Endothelial cell of umbilical vein (primary cell): ENCODE results near the gene TREML1. TPM values are rescaled to one million over a fixed set of nuclear protein-coding genes. Genes with fewer than 3 reads are reported as not detected.

ENCODE experiments used
- BruUV-seq: library from RNA; stranded (reverse); fragments of 400-500 nt; replicated peaks from 2 replicates; lab custom pipeline; 2021; lab: Mats Ljungman, UMichigan
- CTCF ChIA-PET: fragments of 300-600, 350-600 bp; sonication (Branson Sonifier 250); formaldehyde crosslinking; loops from one replicate; lab custom pipeline; 2021; ENCODE audit warnings: antibody characterized with exemption, inconsistent platforms; lab: Charles Lee
- POLR2A ChIA-PET: fragments of 300-600, 350-600 bp; sonication (Branson Sonifier 250); formaldehyde crosslinking; loops from one replicate; lab custom pipeline; 2021; ENCODE audit warnings: antibody characterized with exemption, inconsistent platforms; lab: Charles Lee
- DNase-seq: peaks from one replicate; pipeline ENCODE4 v3.0.0-alpha.2; 2011; ENCODE audit warnings: low read depth, low spot score
- FAIRE-seq: peaks from 2 replicates; lab custom pipeline; 2011; peaks lifted over from hg19 to GRCh38; lab: Jason Lieb, UNC
- H2AFZ ChIP-seq: 2 replicates; pipeline ENCODE4 v1.6.0; 2012; ENCODE audit warnings: low read depth, low read length, control low read depth, inconsistent platforms
- H3K27ac ChIP-seq: 2 replicates; pipeline ENCODE4 v1.5.1; 2011; ENCODE audit warnings: low read depth, mild to moderate bottlenecking, control low read depth, low read length, moderate library complexity; ENCODE audit not compliant: insufficient read depth
- H3K27me3 ChIP-seq, 2 experiments: 2 replicates each; pipeline versions ENCODE4 v1.6.0 to v1.6.1; 2011; ENCODE audit warnings: low read length in 2 of 2, mixed read lengths in 1 of 2; ENCODE audit not compliant: control insufficient read depth in 2 of 2, insufficient read depth in 2 of 2
- H3K36me3 ChIP-seq, 2 experiments: 2 replicates in 1 of 2; 3 replicates in 1 of 2; pipeline ENCODE4 v1.5.1; 2011; ENCODE audit warnings: low read length in 2 of 2, mild to moderate bottlenecking in 1 of 2, moderate library complexity in 1 of 2; ENCODE audit not compliant: control insufficient read depth in 2 of 2, insufficient read depth in 2 of 2; ENCODE audit errors: extremely low read depth in 1 of 2
- H3K4me1 ChIP-seq: 3 replicates; pipeline ENCODE4 v1.5.1; 2011; ENCODE audit warnings: mild to moderate bottlenecking, low read length; ENCODE audit not compliant: control insufficient read depth, insufficient read depth; ENCODE audit errors: extremely low read depth
- H3K4me2 ChIP-seq: 2 replicates; pipeline ENCODE4 v1.6.1; 2011; ENCODE audit warnings: low read length, control low read depth, mixed read lengths; ENCODE audit not compliant: insufficient read depth
- H3K4me3 ChIP-seq, 3 experiments: fragments of 200-600 bp in 1 of 3; sonication (generic), shearing (Covaris generic) in 1 of 3; replicated peaks in 1 of 3; 2 replicates each; pipeline ENCODE4 v1.5.1; 2011 to 2016; ENCODE audit warnings: control low read depth in 3 of 3, low read length in 3 of 3, mild to moderate bottlenecking in 2 of 3, inconsistent platforms in 1 of 3, low read depth in 1 of 3, moderate library complexity in 1 of 3; ENCODE audit not compliant: insufficient read depth in 1 of 3
- H3K79me2 ChIP-seq: 2 replicates; pipeline ENCODE4 v1.6.0; 2012; ENCODE audit warnings: low read length, inconsistent platforms; ENCODE audit not compliant: control insufficient read depth, insufficient read depth
- H3K9ac ChIP-seq: replicated peaks from 2 replicates; pipeline ENCODE3; 2011; ENCODE audit warnings: low read length, control low read depth; ENCODE audit not compliant: insufficient read depth; ENCODE audit errors: extremely low read depth
- H3K9me1 ChIP-seq: replicated peaks from 3 replicates; pipeline ENCODE4 v1.6.0; 2011; ENCODE audit warnings: mild to moderate bottlenecking, low read length; ENCODE audit not compliant: control insufficient read depth, insufficient read depth; ENCODE audit errors: extremely low read depth
- H3K9me3 ChIP-seq: replicated peaks from 2 replicates; pipeline ENCODE4 v1.5.1; 2012; ENCODE audit warnings: low read length, inconsistent platforms; ENCODE audit not compliant: control insufficient read depth, insufficient read depth
- H4K20me1 ChIP-seq: replicated peaks from 2 replicates; pipeline ENCODE3; 2011; ENCODE audit warnings: mild to moderate bottlenecking, low read length; ENCODE audit not compliant: control insufficient read depth, insufficient read depth; ENCODE audit errors: extremely low read depth
- CTCF ChIP-seq, 2 donors: IDR thresholded peaks; 1 replicate in 1 of 2; 2 replicates in 1 of 2; pipeline ENCODE4 v1.5.1; 2011; ENCODE audit warnings: low read length in 2 of 2, mild to moderate bottlenecking in 2 of 2, moderate library complexity in 2 of 2, control low read depth in 1 of 2, inconsistent platforms in 1 of 2, low read depth in 1 of 2; ENCODE audit not compliant: insufficient read depth in 1 of 2; ENCODE audit errors: extremely low read depth in 1 of 2
- EZH2 ChIP-seq: IDR thresholded peaks from 2 replicates; pipeline ENCODE4 v1.6.1; 2012; ENCODE audit warnings: borderline replicate concordance, low read depth, mild to moderate bottlenecking, moderate library complexity, low read length, inconsistent platforms; ENCODE audit not compliant: severe bottlenecking
- FOS ChIP-seq: IDR thresholded peaks from 2 replicates; pipeline ENCODE4 v1.6.1; 2011; ENCODE audit warnings: mild to moderate bottlenecking, low read length, moderate library complexity, borderline replicate concordance; ENCODE audit not compliant: insufficient read depth
- GATA2 ChIP-seq: IDR thresholded peaks from 2 replicates; pipeline ENCODE4 v1.7.0; 2011; ENCODE audit warnings: low read depth, mild to moderate bottlenecking, moderate library complexity, mixed read lengths, low read length; ENCODE audit not compliant: insufficient read length, insufficient read depth
- JUN ChIP-seq: IDR thresholded peaks from 2 replicates; pipeline ENCODE4 v1.6.1; 2011; ENCODE audit warnings: borderline replicate concordance, low read depth; ENCODE audit not compliant: insufficient read length, insufficient read depth
- MAX ChIP-seq: IDR thresholded peaks from 2 replicates; pipeline ENCODE4 v1.6.1; 2011; ENCODE audit not compliant: insufficient read depth, insufficient read length
- MYC ChIP-seq: IDR thresholded peaks from one replicate; pipeline ENCODE4 v1.6.1; 2011; ENCODE audit warnings: mild to moderate bottlenecking, low read depth, low read length
- POLR2A ChIP-seq: IDR thresholded peaks from 2 replicates; pipeline ENCODE4 v1.6.1; 2012; ENCODE audit warnings: low read depth, mild to moderate bottlenecking, control low read depth, low read length
- POLR2AphosphoS5 ChIP-seq: IDR thresholded peaks from 2 replicates; pipeline ENCODE4 v1.6.1; 2012; ENCODE audit warnings: low read depth, mild to moderate bottlenecking, control low read depth, low read length, moderate library complexity; ENCODE audit not compliant: insufficient read depth
- dilution Hi-C: fragments of 300-500 bp; cut with MboI; formaldehyde crosslinking; loops from one replicate; pipeline ENCODE4 v1.15.0; 2019; ENCODE audit warnings: low sequenced_read_pairs; ENCODE audit not compliant: extremely low pct_ligation_motif_present
- intact Hi-C: fragments of 100-400 bp; cut with micrococcal nuclease; formaldehyde crosslinking; loops from one replicate; pipeline ENCODE4 v1.10.0; 2022
- polyA plus RNA-seq, 4 experiments: library from polyadenylated mRNA; depleted of rRNA in 3 of 4; stranded (reverse) in 3 of 4; unstranded in 1 of 4; fragments of >200 nt; gene quantifications; 2 replicates each; pipeline versions ENCODE4 v1.2.1 to v1.2.3, GENCODE V29; 2011 to 2012; ENCODE audit warnings: missing spikeins in 1 of 4
- total RNA-seq: library from RNA; stranded (reverse); gene quantifications from 2 replicates; pipeline ENCODE4 v1.2.3, GENCODE V29; 2021

Gene TREML1
- total and polyA plus RNA-seq, 2 donors (not counting 3 experiments of a cell fraction or from before 2014, with no cell fraction given), result not detected

GRCh38 chr6:41177695-41178094, 23.5 kb upstream of the TREML1 start:
- no peaks in the 10 kb centered on the region for H3K36me3 ChIP-seq
- no peak overlapping the region for H2AFZ ChIP-seq
- peaks cover 6 to 12% of the 10 kb centered on the region in 2 experiments for H3K27me3 ChIP-seq
- H3K9me3 ChIP-seq, result no peaks in the 10 kb centered on the region
- POLR2A ChIA-PET, result no interaction called here
- no peaks in the 10 kb centered on the region for H3K9me1 ChIP-seq
- dilution Hi-C loops, result no loop called here
- H3K79me2 ChIP-seq, result no peaks in the 10 kb centered on the region
- DNase-seq, result no peak
- FAIRE-seq, result no peak
- BruUV-seq, result no TSS peak
- intact Hi-C loops, result no loop called here
- no peaks in the 10 kb centered on the region for H3K4me1 ChIP-seq
- no peak overlapping the region for H3K4me2 ChIP-seq
- no peak overlapping the region for H3K9ac ChIP-seq
- CTCF ChIA-PET, result interaction anchor here (1.6 kb wide), 1 partner anchor 14 kb away, joined by 5 read pairs; no protein-coding TSS in a partner anchor
- TF ChIP-seq EZH2 (no peak), GATA2 (no peak), POLR2A (no peak), MYC (no peak), JUN (no peak), FOS (no peak), CTCF (IDR thresholded peaks at IDR 0.05; ENCODE audit: extremely low read depth in 1 of 2, insufficient read depth in 1 of 2, low read depth in 1 of 2, low read length in 2 of 2) (no peak), POLR2AphosphoS5 (no peak), MAX (no peak)
- H4K20me1 ChIP-seq, result no peaks in the 10 kb centered on the region
- no peak overlapping the region for H3K27ac ChIP-seq
- no peak overlapping the region for H3K4me3 ChIP-seq
